GM18870 (cell line): ENCODE measurements around the gene VSX1.

Source experiments
- ATAC-seq: cut with Tn5 transposase; IDR thresholded peaks from one replicate; pipeline ENCODE4 v1.9.1; 2021; ENCODE audit warnings: moderate library complexity; ENCODE audit not compliant: unreplicated experiment

Gene VSX1

GRCh38 chr20:25066386-25066785, 15.6 kb downstream of the VSX1 start:
- ATAC-seq, result no peak

GRCh38 chr20:25065625-25066338, 16.2 kb downstream of the VSX1 start:
- ATAC-seq, result peak; percentile 62

DNA sequence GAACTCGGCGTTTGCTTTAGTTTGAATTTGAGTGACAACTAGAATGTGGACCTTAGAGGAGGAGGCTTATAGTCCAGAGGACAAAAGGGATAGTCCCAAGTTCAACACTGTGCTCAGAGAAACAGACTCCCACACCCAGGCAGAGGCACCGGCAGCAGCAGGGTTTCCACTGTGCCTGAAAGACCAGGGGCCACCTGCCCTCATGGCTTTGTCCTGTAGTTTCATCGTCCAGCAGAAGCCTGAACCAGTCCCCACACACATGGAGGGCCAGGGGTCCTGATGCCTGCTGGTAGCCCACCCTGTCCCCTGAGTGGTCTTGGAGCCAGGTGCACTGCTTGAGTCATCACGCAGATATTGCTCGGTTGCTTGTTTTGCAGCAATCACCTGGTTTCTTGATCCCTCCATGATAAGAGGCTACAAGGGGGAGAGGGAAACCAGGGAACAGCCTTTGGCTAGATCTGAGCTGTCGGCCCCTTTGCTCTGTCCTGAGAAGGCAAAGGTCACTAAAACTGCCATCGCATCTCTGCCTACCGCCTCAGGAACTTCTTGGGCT, 16.8 kb downstream of the VSX1 start:
- ATAC-seq, result no peak

GRCh38 chr20:25064561-25065071, 17.3 kb downstream of the VSX1 start:
- no peak for ATAC-seq

DNA sequence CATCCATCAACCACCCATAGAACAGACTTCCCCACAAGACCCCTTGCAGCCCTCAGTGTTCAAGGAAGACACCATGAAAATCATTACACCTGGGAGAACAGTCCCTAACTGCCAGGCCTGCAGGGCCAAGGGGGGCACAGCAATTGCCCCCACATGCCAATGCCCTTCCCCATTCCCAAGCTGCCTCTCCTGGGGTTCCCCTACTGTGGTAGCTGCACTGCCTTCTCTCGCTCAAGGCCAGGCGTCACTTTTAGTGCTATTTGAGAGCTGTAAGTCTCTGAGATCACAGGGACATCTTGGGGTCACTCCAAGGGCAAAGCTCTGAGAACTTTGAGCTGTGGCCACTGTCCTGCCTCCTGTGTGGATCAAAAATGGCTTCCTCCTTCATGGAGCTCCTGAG, 18.0 kb downstream of the VSX1 start:
- ATAC-seq, result no peak

DNA sequence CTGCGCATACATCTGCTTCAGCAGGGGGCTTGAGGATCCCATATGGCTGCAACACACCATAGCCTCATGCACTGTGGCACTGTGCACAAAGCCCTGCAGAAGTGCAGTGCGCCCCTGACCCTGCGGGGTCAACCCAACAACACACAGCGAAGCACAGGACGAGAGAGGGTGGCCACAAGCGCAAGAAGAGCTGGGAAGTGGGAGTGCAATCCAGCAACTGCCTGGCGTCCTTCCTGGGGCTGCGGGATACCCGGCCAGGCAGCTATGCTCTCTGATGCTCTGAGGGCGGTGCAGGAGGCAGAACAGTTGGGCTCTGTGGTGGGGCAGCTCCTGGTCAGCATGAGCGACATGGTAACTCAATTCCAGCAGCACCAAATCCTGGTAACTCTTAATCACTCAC, 18.4 kb downstream of the VSX1 start:
- ATAC-seq, result no peak

GRCh38 chr20:25062841-25063240, 19.1 kb downstream of the VSX1 start:
- no peak for ATAC-seq

DNA sequence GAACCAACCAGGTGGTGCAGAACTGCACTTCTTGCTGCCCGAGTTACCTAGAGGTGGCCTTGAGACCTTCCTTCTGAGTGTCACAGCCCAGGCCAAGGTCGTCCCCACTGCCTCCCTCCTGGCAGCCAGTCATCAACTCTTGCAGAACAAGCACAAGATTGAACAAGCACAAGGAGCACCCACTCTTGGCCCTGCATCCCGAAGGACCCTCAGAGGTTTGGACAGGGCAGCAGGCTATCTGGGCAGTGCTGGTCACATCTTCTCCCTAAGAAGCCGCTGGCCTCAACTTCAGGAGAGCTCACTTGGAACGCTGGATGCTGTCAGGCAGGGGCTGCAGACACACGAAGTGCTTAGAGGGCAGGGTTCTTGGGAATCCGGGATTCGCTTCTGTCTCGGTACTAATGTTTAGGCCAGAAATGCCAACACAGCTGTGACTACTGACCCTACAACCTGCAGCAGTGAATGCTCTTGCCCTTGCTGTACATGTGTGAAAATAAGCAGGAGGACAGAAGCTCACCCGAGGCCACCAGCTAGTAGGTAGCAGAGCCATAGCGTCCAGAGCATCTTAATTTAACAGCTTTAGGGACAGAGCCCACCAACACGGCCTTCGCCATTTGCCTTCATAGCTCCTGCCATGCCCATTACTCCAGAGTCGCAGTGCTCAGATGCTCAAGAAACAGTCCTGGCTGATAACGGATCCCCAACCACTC, 20.0 kb downstream of the VSX1 start:
- no peak for ATAC-seq

DNA sequence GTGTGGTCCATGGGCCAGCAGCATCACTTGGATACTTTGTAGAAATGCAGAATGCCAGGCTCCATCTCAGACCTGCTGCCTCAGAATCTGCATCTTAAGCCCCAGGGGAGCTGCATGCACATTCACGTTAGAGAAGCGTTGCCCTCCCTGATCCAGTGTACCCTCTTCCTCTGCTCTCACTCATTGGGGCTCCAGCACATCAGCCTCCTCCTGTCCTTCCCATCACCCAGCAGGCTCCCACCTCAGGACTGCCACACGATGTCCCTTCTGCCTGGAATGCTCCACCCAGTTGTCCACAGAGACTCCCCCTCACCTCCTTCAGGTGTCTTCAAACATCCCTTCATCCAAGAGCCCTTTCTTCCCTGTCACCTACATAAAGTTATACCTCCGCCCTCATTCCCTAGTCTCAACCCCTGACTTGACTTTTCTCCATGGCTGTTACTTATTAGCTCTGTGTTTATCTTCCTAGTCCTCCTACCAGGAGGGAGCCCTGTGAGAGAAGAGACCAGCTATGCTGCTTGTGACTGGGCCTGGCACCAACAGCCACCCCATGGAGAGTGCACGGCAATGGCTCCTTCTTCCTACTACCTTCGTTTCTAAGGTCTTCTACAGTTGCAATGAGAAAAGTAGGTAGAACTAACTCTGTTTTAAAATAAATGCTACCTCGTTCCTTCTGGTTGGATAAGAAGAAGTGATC, 20.7 kb downstream of the VSX1 start:
- ATAC-seq, result no peak

DNA sequence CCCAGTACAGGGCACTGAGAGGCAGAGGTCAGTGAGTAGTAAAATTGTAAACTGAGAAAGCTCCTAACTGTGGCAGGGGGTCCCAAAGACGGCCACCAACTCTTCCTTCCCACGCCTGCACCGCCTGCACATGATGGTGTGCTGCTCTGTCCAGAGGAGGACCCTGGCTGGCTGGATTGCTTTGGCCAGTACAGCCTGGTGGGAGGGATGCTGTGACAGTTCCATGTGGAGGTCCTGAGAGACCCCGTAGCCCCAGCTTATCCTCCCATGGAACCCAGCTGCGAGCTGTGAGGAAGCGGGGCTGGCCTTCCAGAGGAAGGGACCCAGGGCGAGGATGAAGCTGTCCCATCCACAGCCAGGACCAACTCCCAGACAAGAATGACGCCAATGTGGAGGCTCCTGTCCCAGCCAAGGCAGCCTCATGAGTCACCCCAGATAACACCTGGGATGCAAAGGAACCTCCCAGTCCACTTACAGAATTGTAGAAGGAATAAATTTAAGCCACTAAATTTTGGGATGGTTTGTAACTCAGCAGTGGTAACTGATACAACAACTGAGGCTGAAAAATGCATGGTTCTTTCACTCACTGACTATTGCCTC, 22.0 kb downstream of the VSX1 start:
- no peak for ATAC-seq

DNA sequence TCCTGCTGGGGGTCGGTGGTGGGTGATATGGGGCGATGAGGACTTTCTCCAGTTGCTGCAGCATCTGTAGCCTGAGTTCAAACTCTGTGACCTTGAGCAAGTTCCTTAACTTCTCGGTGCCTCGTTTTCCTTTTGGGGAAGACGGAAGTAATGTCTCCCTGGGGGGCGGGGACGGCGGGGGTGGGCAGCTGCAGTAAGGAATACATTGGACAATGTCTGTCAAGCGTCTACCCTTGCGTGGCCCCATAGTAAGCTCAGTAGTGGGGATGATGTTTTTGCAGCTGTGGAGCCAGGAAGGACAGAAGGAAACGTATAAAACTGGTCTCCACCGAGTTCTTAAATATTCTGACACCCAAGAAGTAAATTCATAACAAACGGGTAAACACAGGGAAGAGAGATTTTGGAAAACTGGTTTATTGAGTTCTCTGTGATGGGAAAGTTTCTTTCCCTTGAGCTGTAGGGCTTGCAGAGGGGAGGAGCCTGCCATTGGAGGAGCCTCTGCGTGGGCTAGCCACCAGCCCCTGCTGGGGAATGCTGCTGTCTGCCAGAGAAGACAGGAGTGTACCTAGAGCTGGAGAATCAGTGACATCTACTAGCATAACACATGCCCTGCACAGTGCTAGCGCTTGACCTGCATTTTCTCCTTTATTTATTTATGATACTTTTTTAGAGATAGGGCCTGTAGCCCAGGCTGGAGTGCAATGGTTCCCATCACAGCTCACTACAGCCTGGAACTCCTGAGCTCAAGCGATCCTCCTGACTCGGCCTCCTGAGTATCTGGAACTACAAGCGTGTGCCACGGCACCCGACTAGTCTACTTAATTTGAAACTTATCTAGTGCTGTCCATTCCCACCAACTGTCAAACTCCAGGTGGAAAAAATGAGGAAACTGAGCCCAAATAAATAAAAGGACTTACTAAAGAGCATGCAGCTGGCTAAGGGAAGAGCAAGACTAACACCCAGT, 22.8 kb downstream of the VSX1 start:
- no peak for ATAC-seq

DNA sequence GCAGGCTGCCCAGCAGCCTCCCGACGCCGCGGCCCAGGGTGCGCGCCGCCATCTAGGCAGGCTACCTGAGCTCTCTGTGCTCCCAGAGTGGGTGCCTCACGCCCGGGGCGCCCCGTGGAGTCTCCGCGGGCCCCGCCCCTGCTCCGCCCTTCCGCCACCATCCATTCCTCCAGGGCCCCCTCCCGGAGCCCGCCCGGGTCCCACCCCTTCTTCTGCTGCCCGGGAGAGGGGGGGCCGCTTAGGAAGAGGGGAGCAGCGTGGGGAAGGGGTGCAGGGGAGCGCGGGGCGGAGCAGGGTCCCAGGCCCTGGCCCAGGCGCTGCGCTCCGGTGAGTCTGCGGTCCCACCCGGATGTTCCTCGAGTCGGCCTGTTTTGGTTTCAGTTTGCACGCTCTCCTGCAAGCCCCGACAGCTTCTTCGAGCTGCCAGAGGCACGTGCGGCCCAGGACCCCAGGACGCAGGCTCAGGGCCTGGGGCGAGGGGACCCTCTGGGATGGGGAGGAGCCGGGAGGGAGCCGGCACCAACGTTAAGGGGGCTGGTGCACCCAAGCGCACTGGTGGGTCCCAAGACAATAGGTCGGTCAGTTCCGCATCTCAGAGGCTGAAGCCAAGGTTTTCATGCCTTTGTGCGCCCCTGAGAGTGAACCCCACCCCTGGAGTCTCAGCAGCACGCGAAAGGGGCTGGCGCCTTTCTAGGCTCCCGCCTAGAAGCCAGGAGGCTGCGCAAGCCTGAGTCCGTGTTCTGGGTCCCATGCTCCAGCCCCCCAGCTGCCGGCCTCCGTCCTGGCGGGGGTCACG, 23.7 kb downstream of the VSX1 start, which contains the start of gene ACSS1:
TSS of gene ACSS1 (minus strand) at position 89 of the 796 bp plus-strand sequence. CDS start at position 52, 37 bp downstream.
- ATAC-seq, result peak; percentile 49

DNA sequence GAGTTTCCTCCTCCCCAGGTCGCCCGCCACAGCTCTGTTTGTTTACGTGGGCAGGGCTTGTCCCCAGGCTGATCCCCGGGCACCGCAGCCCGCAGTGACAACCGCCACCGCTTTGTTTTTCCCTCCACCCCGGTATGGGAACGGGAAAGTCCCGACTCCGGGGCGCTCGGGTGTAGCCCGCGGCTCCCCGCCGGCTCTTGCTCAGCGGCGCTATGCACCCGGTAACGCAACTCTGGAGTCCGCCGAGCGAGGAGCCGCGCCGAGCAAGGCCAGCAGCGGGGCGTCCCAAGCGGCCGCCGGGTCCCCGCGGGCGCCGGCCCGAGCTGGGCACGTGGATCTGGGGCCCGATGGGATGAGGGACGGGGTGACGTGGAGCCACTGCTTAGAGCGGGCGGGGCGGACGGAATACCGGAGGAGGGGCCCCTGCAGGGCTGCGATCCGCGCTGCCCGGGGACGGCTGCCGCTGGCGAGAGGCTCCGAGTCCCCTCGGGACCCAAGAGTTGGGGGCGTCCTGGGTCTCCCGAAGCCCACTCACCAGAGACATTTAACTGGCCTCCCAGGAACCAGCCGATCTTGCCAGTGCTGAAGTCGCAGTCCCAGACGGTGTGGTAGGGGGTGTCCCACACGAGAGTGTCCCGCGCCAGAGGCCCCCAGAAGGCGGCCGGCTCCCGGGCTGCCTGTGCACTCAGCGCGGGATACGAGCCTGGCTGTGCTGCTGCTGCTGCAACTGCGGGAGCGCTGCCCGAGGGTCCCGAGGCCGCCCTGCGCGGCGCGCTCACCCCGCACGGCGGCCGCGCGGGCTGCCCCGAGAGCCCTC, 24.5 kb downstream of the VSX1 start:
- ATAC-seq, result peak; percentile 23

GRCh38 chr20:25056690-25057233, 25.2 kb downstream of the VSX1 start:
- ATAC-seq, result no peak

- ATAC-seq, result no peak
Observed at GRCh38 chr20:25055711-25056495, 26.0 kb downstream of the VSX1 start.

DNA sequence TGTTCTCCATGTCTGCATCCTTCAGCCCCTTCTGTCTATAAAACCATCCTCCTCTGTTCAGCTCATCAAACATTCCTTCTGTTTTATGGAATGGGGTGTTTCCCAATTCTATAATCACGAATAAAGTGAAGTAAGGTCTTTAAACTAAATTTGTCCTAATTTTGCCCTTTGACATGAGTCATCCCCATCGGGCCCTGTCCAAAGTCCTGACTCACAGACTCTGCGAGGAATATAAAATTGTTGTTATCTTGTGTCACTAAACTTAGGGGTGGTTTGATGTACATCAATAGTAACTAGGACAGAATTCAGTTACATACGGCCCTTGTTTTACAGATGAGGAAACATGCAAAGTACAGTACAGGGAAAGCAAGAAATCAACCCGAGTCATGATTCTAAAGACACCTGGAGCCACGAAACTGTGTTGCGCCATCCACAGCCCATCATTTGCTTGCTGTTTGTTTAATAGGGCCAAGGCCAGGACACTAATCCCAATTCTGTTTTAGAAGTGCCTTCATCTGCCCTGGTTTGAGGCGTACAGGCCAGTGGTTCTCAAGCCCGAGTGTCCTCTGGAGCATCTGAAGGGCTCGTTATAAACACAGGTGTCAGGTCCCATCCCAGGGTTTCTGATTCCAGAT, 26.8 kb downstream of the VSX1 start:
- no peak for ATAC-seq
